Lower leg skin (tissue), 4 donors: ENCODE data around the gene VPS26C. TPM values are rescaled to one million over a fixed set of nuclear protein-coding genes. Genes with fewer than 3 reads are reported as not detected.

ENCODE experiments used
- DNase-seq, 2 donors: peaks; one replicate each; pipeline ENCODE4 v3.0.0-alpha.2; 2019; ENCODE audit warnings: low spot score in 2 of 2
- H3K4me3 ChIP-seq: fragments of 200-600 bp; sonication (generic); 2 replicates; pipeline ENCODE4 v1.5.1; 2017; ENCODE audit warnings: mild to moderate bottlenecking, low read depth; ENCODE audit not compliant: poor library complexity, severe bottlenecking
- CTCF ChIP-seq, 3 donors: fragments of 450-650 bp; IDR thresholded peaks; one replicate each; pipeline ENCODE4 v1.5.1; 2016; ENCODE audit warnings: antibody characterized with exemption in 3 of 3, mild to moderate bottlenecking in 3 of 3, moderate library complexity in 2 of 3
- POLR2A ChIP-seq, 2 donors: fragments of 450-650 bp; IDR thresholded peaks; one replicate each; pipeline ENCODE4 v1.6.1; 2016 to 2017; ENCODE audit warnings: antibody characterized with exemption in 2 of 2, mild to moderate bottlenecking in 1 of 2, moderate library complexity in 1 of 2
- WGBS, 2 donors: methylation state at CpG; one replicate each; pipeline ENCODE4 v1.1.5; 2018; 5-methylcytosine and 5-hydroxymethylcytosine counted together
- intact Hi-C: fragments of 100-400 bp; cut with DNase I; formaldehyde crosslinking; loops from one replicate; pipeline ENCODE4 v1.15.0; 2023; ENCODE audit warnings: low total_unique reads
- total RNA-seq, 4 donors: library from RNA; depleted of rRNA; stranded (reverse); fragments of >200 nt; gene quantifications; one replicate each; pipeline ENCODE4 v1.1.0, GENCODE V29; 2016

The VPS26C gene
- total RNA-seq, 4 donors from 2014 or later: 40.8 to 69.9 (median 49.2) TPM

GRCh38 chr21:37259426-37259825 lies 7.7 kb downstream of the VPS26C start:
- 70 to 83% methylated on average over 5 of the region's 5 CpGs for WGBS, 2 donors
- no peak overlapping the region for H3K4me3 ChIP-seq
- no peak for TF ChIP-seq POLR2A (IDR thresholded peaks at IDR 0.05)
- TF ChIP-seq CTCF (IDR thresholded peaks at IDR 0.05): no peak
- intact Hi-C loops: loop anchor here (10.0 kb wide), 1 partner anchor 185 kb away; no protein-coding TSS in a partner anchor
- DNase-seq: no peak

- peak overlapping the region; percentile 20 for H3K4me3 ChIP-seq
- 4 to 13% methylated on average over 52 to 55 of the region's 55 CpGs for WGBS, 2 donors
- intact Hi-C loops: loop anchor here (10.0 kb wide), 1 partner anchor 187 kb away; no protein-coding TSS in a partner anchor
- TF ChIP-seq CTCF (IDR thresholded peaks at IDR 0.05): no peak
- TF ChIP-seq POLR2A (IDR thresholded peaks at IDR 0.05): no peak
- peak in 1 of 2 donors; percentile 36 for DNase-seq
These were observed 8.9 kb downstream of the VPS26C start for GRCh38 chr21:37257967-37258877.

- WGBS, 2 donors: 3 to 16% methylated on average over 22 of the region's 22 CpGs
- TF ChIP-seq POLR2A (IDR thresholded peaks at IDR 0.05) (no peak), CTCF (IDR thresholded peaks at IDR 0.05) (no peak)
- no peak for DNase-seq
- intact Hi-C loops: loop anchor here (10.0 kb wide), 1 partner anchor 187 kb away; no protein-coding TSS in a partner anchor
- H3K4me3 ChIP-seq: peak overlapping the region; percentile 20
These were observed 9.6 kb downstream of the VPS26C start for GRCh38 chr21:37257511-37257966.

- WGBS, 2 donors: 74 to 79% methylated on average over 6 of the region's 6 CpGs
- no peak for DNase-seq
- intact Hi-C loops: loop anchor here (10.0 kb wide), 1 partner anchor 191 kb away; no protein-coding TSS in a partner anchor
- no peak for TF ChIP-seq CTCF (IDR thresholded peaks at IDR 0.05)
- H3K4me3 ChIP-seq: no peak overlapping the region
These were observed 13.1 kb downstream of the VPS26C start for GRCh38 chr21:37253991-37254390.

- no peak overlapping the region for H3K4me3 ChIP-seq
- intact Hi-C loops: loop anchor here (10.0 kb wide), 1 partner anchor 194 kb away; no protein-coding TSS in a partner anchor
- WGBS, 2 donors: 68 to 73% methylated on average over 2 of the region's 2 CpGs
- no peak for DNase-seq
- TF ChIP-seq POLR2A (IDR thresholded peaks at IDR 0.05) (no peak), CTCF (IDR thresholded peaks at IDR 0.05) (no peak)
These were observed 15.9 kb downstream of the VPS26C start for GRCh38 chr21:37251294-37251634.
